ENCODE data around the gene DEPP1.

DEPP1 gene

GRCh38 chr10:44961931-44962750, 16.5 kb downstream of the DEPP1 start:
- peaks cover 0 to under 1% (median 0%) of the 10 kb centered on the region in 3 donors for H3K36me3 ChIP-seq
- peak overlapping the region in 1 of 2 donors; percentile 80 for H3K4me3 ChIP-seq
- peak overlapping the region in 1 of 2 donors; percentile 83 for H3K27ac ChIP-seq
- no peak for TF ChIP-seq CTCF (IDR thresholded peaks at IDR 0.05)
- no peaks in the 10 kb centered on the region for H3K9me3 ChIP-seq
- H3K27me3 ChIP-seq = no peaks in the 10 kb centered on the region
- intact Hi-C loops (cut with DNase I; ENCODE audit: low total_unique reads) = no loop called here
- peak in 1 of 2 donors; percentile 48 for DNase-seq
- H3K4me1 ChIP-seq = peaks cover 0 to 88% (median 68%) of the 10 kb centered on the region in 4 donors

GRCh38 chr10:44961230-44961571, 17.4 kb downstream of the DEPP1 start:
- DNase-seq = peak in 1 of 2 donors; percentile 53
- peaks cover 0 to 79% (median 60%) of the 10 kb centered on the region in 4 donors for H3K4me1 ChIP-seq
- peaks cover 0 to 7% (median 0%) of the 10 kb centered on the region in 3 donors for H3K36me3 ChIP-seq
- peak overlapping the region; percentile 80 to 82 for H3K27ac ChIP-seq
- TF ChIP-seq CTCF (IDR thresholded peaks at IDR 0.05) = no peak
- intact Hi-C loops (cut with DNase I; ENCODE audit: low total_unique reads) = no loop called here
- no peaks in the 10 kb centered on the region for H3K9me3 ChIP-seq
- no peaks in the 10 kb centered on the region for H3K27me3 ChIP-seq
- peak overlapping the region; percentile 66 to 80 for H3K4me3 ChIP-seq

GRCh38 chr10:44960482-44961229, 18.0 kb downstream of the DEPP1 start:
- H3K27ac ChIP-seq = peak overlapping the region; percentile 80 to 82
- DNase-seq = peak in 1 of 2 donors; percentile 64

GRCh38 chr10:44960088-44960460, 18.5 kb downstream of the DEPP1 start:
- H3K27me3 ChIP-seq = no peaks in the 10 kb centered on the region
- H3K36me3 ChIP-seq = peaks cover 0 to 7% (median 0%) of the 10 kb centered on the region in 3 donors
- no peak for TF ChIP-seq CTCF (IDR thresholded peaks at IDR 0.05)
- intact Hi-C loops (cut with DNase I; ENCODE audit: low total_unique reads) = no loop called here
- no peaks in the 10 kb centered on the region for H3K9me3 ChIP-seq
- H3K4me3 ChIP-seq = peak overlapping the region; percentile 66 to 80
- peak overlapping the region; percentile 80 to 82 for H3K27ac ChIP-seq
- H3K4me1 ChIP-seq = peaks cover 0 to 68% (median 49%) of the 10 kb centered on the region in 4 donors
- DNase-seq = no peak

More at GRCh38 chr10:44960482-44961229, 18.0 kb downstream of the DEPP1 start:
- TF ChIP-seq CTCF (IDR thresholded peaks at IDR 0.05) = no peak
- Histone ChIP-seq H3K9me3 (no peaks in the 10 kb centered on the region), H3K27me3 (no peaks in the 10 kb centered on the region), H3K4me1 (peaks cover 0 to 73% (median 54%) of the 10 kb centered on the region in 4 donors), H3K4me3 (peak overlapping the region; percentile 66 to 80), H3K36me3 (peaks cover 0 to 7% (median 0%) of the 10 kb centered on the region in 3 donors)
- intact Hi-C loops (cut with DNase I; ENCODE audit: low total_unique reads) = no loop called here

- intact Hi-C loops (cut with DNase I; ENCODE audit: low total_unique reads) = loop anchor here (2.0 kb wide), 1 partner anchor 15 kb away; no protein-coding TSS in a partner anchor
Observed at GRCh38 chr10:44959247-44960087, 19.1 kb downstream of the DEPP1 start, which contains the start of gene RASSF4. Gene RASSF4, plus strand, starts transcription at chr10:44959802. Its CDS starts 10,401 bp downstream, at chr10:44970203.

More at GRCh38 chr10:44959247-44960087, 19.1 kb downstream of the DEPP1 start, which contains the start of gene RASSF4:
- DNase-seq = peak; percentile 89 to 97
- Histone ChIP-seq H3K4me1 (peaks cover 0 to 62% (median 43%) of the 10 kb centered on the region in 4 donors), H3K9me3 (no peaks in the 10 kb centered on the region), H3K36me3 (peaks cover 0 to 7% (median 0%) of the 10 kb centered on the region in 3 donors), H3K4me3 (peak within 1 kb of the TSS; percentile 66 to 80), H3K27ac (peak within 1 kb of the TSS; percentile 80 to 82), H3K27me3 (no peaks in the 10 kb centered on the region)
- TF ChIP-seq CTCF (IDR thresholded peaks at IDR 0.05) = no peak

Data from tibial artery (tissue), 4 donors.